Activated naive CD8-positive, alpha-beta T cell treated with anti-CD3 and anti-CD28 coated beads, Interleukin-2, amount 10 ng/mL, durations not matched to agents 7 days and 5 days (primary cell): Measurements from ENCODE around the gene AGPAT3. TPM values are rescaled to one million over a fixed set of nuclear protein-coding genes. Genes with fewer than 3 reads are reported as not detected.

ENCODE experiments used
- ATAC-seq: fragments of 150-1000 bp; cut with Tn5 transposase; one replicate; pipeline ENCODE4 v1.10.0; 2021; ENCODE audit warnings: low read depth, moderate library complexity
- POLR2A ChIA-PET: fragments of 350-600 bp; sonication (Branson Sonifier 250); formaldehyde crosslinking; loops from one replicate; lab custom pipeline; 2021; ENCODE audit warnings: antibody characterized with exemption; lab: Charles Lee
- DNase-seq: peaks from one replicate; pipeline ENCODE4 v3.0.0; 2021
- H3K27ac Mint-ChIP-seq: one replicate; pipeline ENCODE4 v1.8.0; 2022; ENCODE audit warnings: mild to moderate bottlenecking, mixed read lengths
- H3K27me3 Mint-ChIP-seq: one replicate; pipeline ENCODE4 v1.8.0; 2022; ENCODE audit warnings: mild to moderate bottlenecking, moderate library complexity, mixed read lengths
- H3K36me3 Mint-ChIP-seq: one replicate; pipeline ENCODE4 v1.8.0; 2021; ENCODE audit warnings: mild to moderate bottlenecking, mixed read lengths
- H3K4me1 Mint-ChIP-seq: one replicate; pipeline ENCODE4 v1.8.0; 2021; ENCODE audit warnings: mixed read lengths
- H3K4me3 Mint-ChIP-seq: one replicate; pipeline ENCODE4 v1.8.0; 2022; ENCODE audit warnings: mild to moderate bottlenecking, moderate library complexity, mixed read lengths
- H3K9me3 Mint-ChIP-seq: one replicate; pipeline ENCODE4 v1.8.0; 2021; ENCODE audit warnings: mixed read lengths
- total RNA-seq, 2 experiments: library from RNA; stranded (reverse); gene quantifications; one replicate each; pipeline ENCODE4 v1.2.3, GENCODE V29; 2021

AGPAT3 gene
- total RNA-seq, 2 experiments from 2014 or later: 75.4 to 76.3 TPM

- no peak overlapping the region for H3K27ac Mint-ChIP-seq
- ATAC-seq (no peak), DNase-seq (no peak)
- H3K4me3 Mint-ChIP-seq: no peak overlapping the region
- H3K9me3 Mint-ChIP-seq: no peaks in the 10 kb centered on the region
- peaks cover 1% of the 10 kb centered on the region for H3K4me1 Mint-ChIP-seq
- no peaks in the 10 kb centered on the region for H3K27me3 Mint-ChIP-seq
- POLR2A ChIA-PET: no interaction called here
- H3K36me3 Mint-ChIP-seq: peaks cover 1% of the 10 kb centered on the region
These were observed 104.1 kb downstream of the AGPAT3 start for GRCh38 chr21:43969115-43969444.

GRCh38 chr21:43970551-43970950 is 105.5 kb downstream of the AGPAT3 start:
- Mint-ChIP-seq H3K36me3 (peaks cover 1% of the 10 kb centered on the region), H3K4me3 (no peak overlapping the region), H3K9me3 (no peaks in the 10 kb centered on the region), H3K4me1 (peaks cover 10% of the 10 kb centered on the region), H3K27ac (no peak overlapping the region), H3K27me3 (no peaks in the 10 kb centered on the region)
- no peak for ATAC-seq
- POLR2A ChIA-PET: no interaction called here
- DNase-seq: no peak

- peaks cover 1% of the 10 kb centered on the region for H3K36me3 Mint-ChIP-seq
These were observed 106.4 kb downstream of the AGPAT3 start for GRCh38 chr21:43971201-43971991.

GRCh38 chr21:43971992-43972255 is 106.9 kb downstream of the AGPAT3 start:
- DNase-seq (no peak), ATAC-seq (no peak)
- H3K9me3 Mint-ChIP-seq: no peaks in the 10 kb centered on the region
- no peaks in the 10 kb centered on the region for H3K27me3 Mint-ChIP-seq
- no peak overlapping the region for H3K4me3 Mint-ChIP-seq
- H3K4me1 Mint-ChIP-seq: peaks cover 11% of the 10 kb centered on the region
- H3K36me3 Mint-ChIP-seq: peaks cover 1% of the 10 kb centered on the region
- H3K27ac Mint-ChIP-seq: no peak overlapping the region
- POLR2A ChIA-PET: no interaction called here

More at GRCh38 chr21:43971201-43971991, 106.4 kb downstream of the AGPAT3 start:
- ATAC-seq (no peak), DNase-seq (no peak)
- Mint-ChIP-seq H3K27ac (no peak overlapping the region), H3K27me3 (no peaks in the 10 kb centered on the region), H3K4me1 (peaks cover 11% of the 10 kb centered on the region), H3K9me3 (no peaks in the 10 kb centered on the region), H3K4me3 (no peak overlapping the region)
- POLR2A ChIA-PET: no interaction called here

GRCh38 chr21:43972850-43973633 is 108.0 kb downstream of the AGPAT3 start:
- H3K9me3 Mint-ChIP-seq: no peaks in the 10 kb centered on the region
- H3K4me3 Mint-ChIP-seq: no peak overlapping the region
- no peaks in the 10 kb centered on the region for H3K36me3 Mint-ChIP-seq
- ATAC-seq (no peak), DNase-seq (no peak)
- no peaks in the 10 kb centered on the region for H3K27me3 Mint-ChIP-seq
- no peak overlapping the region for H3K27ac Mint-ChIP-seq
- H3K4me1 Mint-ChIP-seq: peaks cover 11% of the 10 kb centered on the region
- POLR2A ChIA-PET: interaction anchor here (1.0 kb wide), 1 partner anchor 34 kb away, joined by 3 read pairs; no protein-coding TSS in a partner anchor

GRCh38 chr21:43973634-43973955 is 108.6 kb downstream of the AGPAT3 start:
- peaks cover 11% of the 10 kb centered on the region for H3K4me1 Mint-ChIP-seq
- no peaks in the 10 kb centered on the region for H3K9me3 Mint-ChIP-seq
- H3K4me3 Mint-ChIP-seq: no peak overlapping the region
- DNase-seq (no peak), ATAC-seq (no peak)
- H3K36me3 Mint-ChIP-seq: no peaks in the 10 kb centered on the region
- H3K27me3 Mint-ChIP-seq: no peaks in the 10 kb centered on the region
- POLR2A ChIA-PET: interaction anchor here (1.0 kb wide), 1 partner anchor 34 kb away, joined by 3 read pairs; no protein-coding TSS in a partner anchor
- H3K27ac Mint-ChIP-seq: no peak overlapping the region

- no peak for DNase-seq
- Mint-ChIP-seq H3K4me3 (no peak overlapping the region), H3K36me3 (no peaks in the 10 kb centered on the region), H3K27ac (peak overlapping the region; percentile 87), H3K9me3 (no peaks in the 10 kb centered on the region), H3K27me3 (no peaks in the 10 kb centered on the region), H3K4me1 (peaks cover 11% of the 10 kb centered on the region)
- no peak for ATAC-seq
- POLR2A ChIA-PET: no interaction called here
These were observed 109.9 kb downstream of the AGPAT3 start for GRCh38 chr21:43974791-43975468.

- H3K4me1 Mint-ChIP-seq: peaks cover 11% of the 10 kb centered on the region
- no peaks in the 10 kb centered on the region for H3K9me3 Mint-ChIP-seq
- H3K4me3 Mint-ChIP-seq: no peak overlapping the region
- POLR2A ChIA-PET: no interaction called here
- peak overlapping the region; percentile 87 for H3K27ac Mint-ChIP-seq
- no peaks in the 10 kb centered on the region for H3K27me3 Mint-ChIP-seq
- no peaks in the 10 kb centered on the region for H3K36me3 Mint-ChIP-seq
- peak; percentile 87 for DNase-seq
- peak; percentile 89 for ATAC-seq
These were observed 110.6 kb downstream of the AGPAT3 start for GRCh38 chr21:43975469-43976098.

- H3K27ac Mint-ChIP-seq: no peak overlapping the region
- no peaks in the 10 kb centered on the region for H3K36me3 Mint-ChIP-seq
These were observed 111.6 kb downstream of the AGPAT3 start for GRCh38 chr21:43976661-43977060.

GRCh38 chr21:43978060-43978459 is 113.0 kb downstream of the AGPAT3 start:
- Mint-ChIP-seq H3K36me3 (peaks cover 2% of the 10 kb centered on the region), H3K9me3 (no peaks in the 10 kb centered on the region), H3K27ac (no peak overlapping the region), H3K27me3 (no peaks in the 10 kb centered on the region), H3K4me1 (peaks cover 13% of the 10 kb centered on the region), H3K4me3 (no peak overlapping the region)
- POLR2A ChIA-PET: no interaction called here
- DNase-seq (no peak), ATAC-seq (no peak)

More at GRCh38 chr21:43976661-43977060, 111.6 kb downstream of the AGPAT3 start:
- no peaks in the 10 kb centered on the region for H3K27me3 Mint-ChIP-seq
- no peak overlapping the region for H3K4me3 Mint-ChIP-seq
- peaks cover 11% of the 10 kb centered on the region for H3K4me1 Mint-ChIP-seq
- H3K9me3 Mint-ChIP-seq: no peaks in the 10 kb centered on the region
- no peak for DNase-seq
- no peak for ATAC-seq
- POLR2A ChIA-PET: interaction anchor here (0.6 kb wide), 1 partner anchor 200 kb away, joined by 8 read pairs; no protein-coding TSS in a partner anchor

- Mint-ChIP-seq H3K27ac (no peak overlapping the region), H3K9me3 (no peaks in the 10 kb centered on the region)
- no peak for ATAC-seq
These were observed 114.6 kb downstream of the AGPAT3 start for GRCh38 chr21:43979654-43980053.

GRCh38 chr21:43981151-43981870 is 116.3 kb downstream of the AGPAT3 start:
- no peak overlapping the region for H3K27ac Mint-ChIP-seq
- ATAC-seq (no peak), DNase-seq (no peak)
- peaks cover 3% of the 10 kb centered on the region for H3K36me3 Mint-ChIP-seq
- POLR2A ChIA-PET: no interaction called here
- H3K4me1 Mint-ChIP-seq: peaks cover 11% of the 10 kb centered on the region
- no peaks in the 10 kb centered on the region for H3K9me3 Mint-ChIP-seq
- H3K4me3 Mint-ChIP-seq: no peak overlapping the region
- H3K27me3 Mint-ChIP-seq: peaks cover 4% of the 10 kb centered on the region

More at GRCh38 chr21:43979654-43980053, 114.6 kb downstream of the AGPAT3 start:
- POLR2A ChIA-PET: interaction anchor here (0.7 kb wide), 1 partner anchor 515 kb away, joined by 4 read pairs; no protein-coding TSS in a partner anchor
- peaks cover 3% of the 10 kb centered on the region for H3K36me3 Mint-ChIP-seq
- H3K4me3 Mint-ChIP-seq: no peak overlapping the region
- no peaks in the 10 kb centered on the region for H3K27me3 Mint-ChIP-seq
- peaks cover 11% of the 10 kb centered on the region for H3K4me1 Mint-ChIP-seq
- no peak for DNase-seq

GRCh38 chr21:43981871-43982210 is 116.8 kb downstream of the AGPAT3 start:
- DNase-seq (no peak), ATAC-seq (no peak)
- POLR2A ChIA-PET: no interaction called here
- no peaks in the 10 kb centered on the region for H3K9me3 Mint-ChIP-seq
- peaks cover 3% of the 10 kb centered on the region for H3K36me3 Mint-ChIP-seq
- no peak overlapping the region for H3K27ac Mint-ChIP-seq
- peaks cover 11% of the 10 kb centered on the region for H3K4me1 Mint-ChIP-seq
- peaks cover 4% of the 10 kb centered on the region for H3K27me3 Mint-ChIP-seq
- H3K4me3 Mint-ChIP-seq: no peak overlapping the region
